ENCODE results near the gene SDR39U1.

The SDR39U1 gene

GRCh38 chr14:24425704-24426103 is 16.9 kb downstream of the SDR39U1 start:
- TF ChIP-seq, protein P1, sequence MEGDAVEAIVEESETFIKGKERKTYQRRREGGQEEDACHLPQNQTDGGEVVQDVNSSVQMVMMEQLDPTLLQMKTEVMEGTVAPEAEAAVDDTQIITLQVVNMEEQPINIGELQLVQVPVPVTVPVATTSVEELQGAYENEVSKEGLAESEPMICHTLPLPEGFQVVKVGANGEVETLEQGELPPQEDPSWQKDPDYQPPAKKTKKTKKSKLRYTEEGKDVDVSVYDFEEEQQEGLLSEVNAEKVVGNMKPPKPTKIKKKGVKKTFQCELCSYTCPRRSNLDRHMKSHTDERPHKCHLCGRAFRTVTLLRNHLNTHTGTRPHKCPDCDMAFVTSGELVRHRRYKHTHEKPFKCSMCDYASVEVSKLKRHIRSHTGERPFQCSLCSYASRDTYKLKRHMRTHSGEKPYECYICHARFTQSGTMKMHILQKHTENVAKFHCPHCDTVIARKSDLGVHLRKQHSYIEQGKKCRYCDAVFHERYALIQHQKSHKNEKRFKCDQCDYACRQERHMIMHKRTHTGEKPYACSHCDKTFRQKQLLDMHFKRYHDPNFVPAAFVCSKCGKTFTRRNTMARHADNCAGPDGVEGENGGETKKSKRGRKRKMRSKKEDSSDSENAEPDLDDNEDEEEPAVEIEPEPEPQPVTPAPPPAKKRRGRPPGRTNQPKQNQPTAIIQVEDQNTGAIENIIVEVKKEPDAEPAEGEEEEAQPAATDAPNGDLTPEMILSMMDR (IDR thresholded peaks at IDR 0.05; ENCODE audit: low read depth, low read length) = no peak
- no peak overlapping the region for H3K4me3 ChIP-seq (ENCODE audit: low read depth, low read length)

DNA sequence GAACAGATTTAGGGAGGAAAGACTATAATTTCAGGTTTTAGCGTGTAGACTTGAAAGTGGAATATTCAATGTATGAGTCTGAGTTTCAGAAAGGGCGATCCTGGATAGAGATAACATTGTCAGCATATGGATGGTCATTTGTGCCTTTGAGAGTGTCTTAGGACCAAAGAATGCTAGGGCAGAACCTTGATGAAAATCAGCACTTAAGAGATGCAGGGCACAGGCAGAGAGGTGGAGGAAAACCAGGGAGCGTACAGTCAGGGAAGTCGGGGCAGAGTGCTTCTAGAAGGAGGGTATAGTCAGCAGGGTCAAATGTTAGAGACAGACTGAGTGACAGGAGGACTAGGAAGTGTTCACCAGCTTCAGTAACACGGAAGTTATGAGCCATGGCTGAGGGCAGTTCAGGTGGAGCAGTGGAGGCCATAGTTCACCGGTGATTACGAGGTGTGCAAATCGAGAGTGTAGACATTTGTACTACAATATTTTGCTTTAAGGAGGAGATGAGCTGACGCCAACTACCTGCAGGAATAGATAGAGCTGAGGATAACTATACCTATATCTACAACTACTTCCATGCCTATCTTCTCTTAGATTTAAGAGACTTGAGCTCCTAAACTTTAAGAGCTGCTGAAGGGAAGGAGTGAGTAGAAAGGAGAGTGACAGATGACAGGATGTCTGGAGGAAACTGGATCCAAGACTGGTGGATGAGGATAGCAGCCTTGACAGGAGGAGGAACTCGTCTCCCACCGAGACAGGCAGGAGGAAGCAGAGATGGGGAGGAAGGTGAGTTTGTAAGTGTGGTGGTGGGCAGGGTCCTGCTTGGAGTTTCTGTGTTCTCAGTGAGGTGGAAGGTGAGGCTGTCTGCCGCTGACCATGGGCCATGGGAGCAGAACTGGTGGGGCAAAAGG is 19.6 kb downstream of the SDR39U1 start:
- no peak overlapping the region for H3K4me3 ChIP-seq (ENCODE audit: low read depth, low read length)
- TF ChIP-seq, protein P1 (IDR thresholded peaks at IDR 0.05; ENCODE audit: low read depth, low read length) = no peak

- TF ChIP-seq, protein P1 (IDR thresholded peaks at IDR 0.05; ENCODE audit: low read depth, low read length) = no peak
- no peak overlapping the region for H3K4me3 ChIP-seq (ENCODE audit: low read depth, low read length)
These were observed 20.3 kb downstream of the SDR39U1 start for GRCh38 chr14:24422261-24422660.

DNA sequence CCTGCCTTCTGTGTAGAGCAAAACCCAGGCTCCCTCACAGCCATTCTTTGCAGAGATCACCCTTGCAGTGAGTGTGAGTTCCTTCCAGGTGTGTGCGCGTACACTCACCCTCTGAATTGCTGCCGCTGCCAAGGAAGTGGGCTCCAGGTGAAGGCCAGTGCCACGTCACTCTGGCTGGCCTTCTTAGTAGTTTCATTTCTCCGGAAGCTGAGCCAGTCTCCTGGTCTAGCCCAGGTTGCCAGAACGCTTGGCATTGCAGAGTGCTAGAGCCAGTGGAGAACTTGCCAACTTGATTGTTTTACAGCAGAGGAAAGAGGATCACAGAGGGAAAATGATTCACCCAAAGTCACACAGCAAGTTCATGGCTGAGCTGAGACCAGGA is 24.1 kb downstream of the SDR39U1 start:
- TF ChIP-seq, protein P1 (IDR thresholded peaks at IDR 0.05; ENCODE audit: low read depth, low read length) = no peak
- no peak overlapping the region for H3K4me3 ChIP-seq (ENCODE audit: low read depth, low read length)

GRCh38 chr14:24417832-24418491 is 24.6 kb downstream of the SDR39U1 start:
- H3K4me3 ChIP-seq (ENCODE audit: low read depth, low read length) = no peak overlapping the region
- TF ChIP-seq, protein P1 (IDR thresholded peaks at IDR 0.05; ENCODE audit: low read depth, low read length) = no peak

GRCh38 chr14:24416932-24417619 is 25.5 kb downstream of the SDR39U1 start:
- TF ChIP-seq, protein P1 (IDR thresholded peaks at IDR 0.05; ENCODE audit: low read depth, low read length) = no peak
- H3K4me3 ChIP-seq (ENCODE audit: low read depth, low read length) = no peak overlapping the region

All from WI38 (cell line).